HepG2 (cell line): ENCODE measurements around the gene STX8. TPM values are rescaled to one million over a fixed set of nuclear protein-coding genes. Genes with fewer than 3 reads are reported as not detected.

ENCODE experiments used
- ATAC-seq: fragments of 200-7000 bp; cut with Tn5 transposase; 3 replicates; pipeline ENCODE4 v1.9.1; 2020; ENCODE audit warnings: mild to moderate bottlenecking, moderate library complexity
- BruUV-seq: library from RNA; stranded (reverse); fragments of 400-500 nt; replicated peaks from 2 replicates; lab custom pipeline; 2021; lab: Mats Ljungman, UMichigan
- CTCF ChIA-PET: fragments of 300-600 bp; formaldehyde crosslinking; extraction: SDS; loops from one replicate; lab custom pipeline; 2021; ENCODE audit warnings: low total read pairs, inconsistent platforms, low intra/inter-chr PET ratio; lab: Yijun Ruan, JAX
- POLR2A ChIA-PET: fragments of 350-600 bp; sonication (Branson Sonifier 250); formaldehyde crosslinking; loops from one replicate; lab custom pipeline; 2020; ENCODE audit warnings: antibody characterized with exemption, inconsistent platforms; lab: Yijun Ruan, JAX
- DNase-seq: peaks from one replicate; pipeline ENCODE4 v3.0.0-alpha.2; 2015; ENCODE audit warnings: low spot score
- FAIRE-seq: peaks from 3 replicates; lab custom pipeline; 2011; peaks lifted over from hg19 to GRCh38; lab: Jason Lieb, UNC
- H2AFZ ChIP-seq: one replicate; pipeline ENCODE4 v1.6.1; 2011; ENCODE audit warnings: low read length, inconsistent platforms
- H3K27ac ChIP-seq: fragments of 300-600 bp; 3 replicates; pipeline ENCODE4 v1.8.0; 2011; ENCODE audit warnings: mixed run types, mild to moderate bottlenecking, mixed read lengths, low read length, inconsistent platforms; ENCODE audit not compliant: insufficient read depth; ENCODE audit errors: extremely low read length
- H3K27me3 ChIP-seq, 2 experiments: fragments of 200-600 bp in 1 of 2; 2 replicates in 1 of 2; 3 replicates in 1 of 2; pipeline versions ENCODE4 v1.6.0 to v1.8.0; 2011; ENCODE audit warnings: low read length in 2 of 2, mild to moderate bottlenecking in 2 of 2, moderate library complexity in 2 of 2, inconsistent platforms in 1 of 2; ENCODE audit not compliant: insufficient read depth in 2 of 2, control insufficient read depth in 1 of 2
- H3K36me3 ChIP-seq, 2 experiments: fragments of 200-600 bp in 1 of 2; replicated peaks in 1 of 2; 2 replicates in 1 of 2; 3 replicates in 1 of 2; pipeline versions ENCODE4 v1.5.1 to v1.8.0; 2011; ENCODE audit warnings: low read length in 2 of 2, inconsistent platforms in 1 of 2; ENCODE audit not compliant: insufficient read depth in 2 of 2, control insufficient read depth in 1 of 2
- H3K4me1 ChIP-seq: 2 replicates; pipeline ENCODE4 v1.5.1; 2012; ENCODE audit warnings: low read length, inconsistent platforms; ENCODE audit not compliant: insufficient read depth
- H3K4me2 ChIP-seq: 2 replicates; pipeline ENCODE4 v1.6.0; 2011; ENCODE audit warnings: low read depth, low read length, inconsistent platforms
- H3K4me3 ChIP-seq, 3 experiments: fragments of 200-600 bp in 1 of 3; sonication (generic), shearing (Covaris generic) in 1 of 3; replicated peaks in 1 of 3; 2 replicates each; pipeline ENCODE4 v1.5.1; 2011 to 2016; ENCODE audit warnings: low read length in 3 of 3, inconsistent platforms in 2 of 3, low read depth in 2 of 3, mild to moderate bottlenecking in 2 of 3, control low read depth in 1 of 3, mixed read lengths in 1 of 3; ENCODE audit not compliant: insufficient read depth in 1 of 3
- H3K79me2 ChIP-seq: one replicate; pipeline ENCODE4 v1.6.1; 2011; ENCODE audit warnings: low read length, inconsistent platforms; ENCODE audit not compliant: insufficient read depth
- H3K9ac ChIP-seq: 2 replicates; pipeline ENCODE4 v1.6.0; 2011; ENCODE audit warnings: mild to moderate bottlenecking, low read depth, low read length, inconsistent platforms; ENCODE audit not compliant: insufficient read depth
- H3K9me3 ChIP-seq: 2 replicates; pipeline ENCODE4 v1.5.1; 2012; ENCODE audit warnings: mild to moderate bottlenecking, low read length
- H4K20me1 ChIP-seq: 2 replicates; pipeline ENCODE4 v1.6.0; 2011; ENCODE audit warnings: inconsistent platforms, mild to moderate bottlenecking, low read length, moderate library complexity; ENCODE audit not compliant: insufficient read depth
- ARHGAP35 ChIP-seq: sonication (generic); formaldehyde crosslinking; IDR thresholded peaks from 2 replicates; pipeline ENCODE4 v1.9.0; 2022; ENCODE audit warnings: mild to moderate bottlenecking, inconsistent platforms, moderate library complexity, missing genetic modification reagents, borderline replicate concordance
- BRD4 ChIP-seq: sonication (generic); formaldehyde crosslinking; IDR thresholded peaks from 2 replicates; pipeline ENCODE4 v1.4.0; 2020; ENCODE audit warnings: missing genetic modification reagents
- DMAP1 ChIP-seq: IDR thresholded peaks from 2 replicates; pipeline ENCODE4 v1.6.1; 2016
- ETV5 ChIP-seq: IDR thresholded peaks from 2 replicates; pipeline ENCODE4 v1.6.1; 2018; ENCODE audit warnings: missing biosample characterization, missing genetic modification reagents, inconsistent platforms, borderline replicate concordance
- GZF1 ChIP-seq: sonication (generic); formaldehyde crosslinking; IDR thresholded peaks from 2 replicates; pipeline ENCODE4 v1.5.1; 2020; ENCODE audit warnings: mild to moderate bottlenecking, missing genetic modification reagents
- MLLT10 ChIP-seq: sonication (generic); formaldehyde crosslinking; IDR thresholded peaks from 2 replicates; pipeline ENCODE4 v1.4.0; 2020; ENCODE audit warnings: missing genetic modification reagents
- MYPOP ChIP-seq: sonication (generic); formaldehyde crosslinking; IDR thresholded peaks from 2 replicates; pipeline ENCODE4 v1.8.1; 2023; ENCODE audit warnings: mild to moderate bottlenecking, moderate library complexity, missing genetic modification reagents
- PRPF4 ChIP-seq: fragments of 200-400 bp; formaldehyde crosslinking; IDR thresholded peaks from 2 replicates; pipeline ENCODE4 v1.6.1; 2016; ENCODE audit warnings: low read length, low read depth; ENCODE audit not compliant: poor library complexity, severe bottlenecking
- RNF219 ChIP-seq: sonication (generic); formaldehyde crosslinking; IDR thresholded peaks from 2 replicates; pipeline ENCODE4 v1.5.0; 2020; ENCODE audit warnings: mild to moderate bottlenecking, missing genetic modification reagents
- SP1 ChIP-seq, 2 experiments: fragments of 450-650 bp in 1 of 2; sonication (generic) in 1 of 2; formaldehyde crosslinking in 1 of 2; IDR thresholded peaks; 2 replicates each; pipeline versions ENCODE4 v1.4.0 to v1.6.1; 2016 to 2020; ENCODE audit warnings: missing genetic modification reagents in 1 of 2
- ZNF451 ChIP-seq: sonication (generic); formaldehyde crosslinking; IDR thresholded peaks from 2 replicates; pipeline ENCODE4 v1.5.0; 2020; ENCODE audit warnings: mild to moderate bottlenecking, missing genetic modification reagents
- ZNF746 ChIP-seq: sonication (generic); formaldehyde crosslinking; IDR thresholded peaks from 2 replicates; pipeline ENCODE4 v1.8.0; 2022; ENCODE audit warnings: mild to moderate bottlenecking, missing genetic modification reagents
- WGBS: methylation state at CpG from one replicate; pipeline ENCODE4 v1.1.6; 2017; ENCODE audit warnings: low lambda C conversion rate; 5-methylcytosine and 5-hydroxymethylcytosine counted together
- in situ Hi-C: cut with HindIII; loops from 2 replicates; pipeline ENCODE4 v1.10.0; 2017; ENCODE audit warnings: low pct_unique_long_range_greater_than_20kb; ENCODE audit not compliant: extremely low pct_ligation_motif_present
- intact Hi-C: fragments of 100-400 bp; cut with micrococcal nuclease; formaldehyde crosslinking; loops from one replicate; pipeline ENCODE4 v1.10.0; 2022; ENCODE audit not compliant: unreplicated experiment
- polyA plus RNA-seq, 8 experiments: library from polyadenylated mRNA; depleted of rRNA in 3 of 8; stranded (reverse) in 7 of 8; unstranded in 1 of 8; fragments of >200 nt; fragmentation: Illumina TruSeq in 4 of 8; extraction: Trizol in 4 of 8; gene quantifications; 2 replicates each; pipeline versions ENCODE4 v1.2.1 to v1.2.3, GENCODE V29; 2011 to 2016; ENCODE audit warnings: low read depth in 4 of 8, missing spikeins in 1 of 8, mixed read lengths in 1 of 8; ENCODE audit not compliant: insufficient read depth in 1 of 8
- total RNA-seq, 5 experiments: library from RNA; depleted of rRNA; stranded (reverse); fragments of >200 nt; fragmentation: Illumina TruSeq; extraction: Trizol; gene quantifications; 2 replicates each; pipeline ENCODE4 v1.2.3, GENCODE V29; 2016; ENCODE audit warnings: low read depth in 1 of 5
- TF ChIP-seq, protein P1 (sequence below): IDR thresholded peaks from 2 replicates; pipeline ENCODE4 v1.6.1; 2016; ENCODE audit warnings: missing compliant biosample characterization, missing genetic modification reagents, borderline replicate concordance
- TF ChIP-seq, protein P2 (sequence below): sonication (generic); formaldehyde crosslinking; IDR thresholded peaks from 2 replicates; pipeline ENCODE4 v1.5.0; 2020; ENCODE audit warnings: mild to moderate bottlenecking, missing genetic modification reagents, borderline replicate concordance

The STX8 gene
- total and polyA plus RNA-seq, 2 of the 13 experiments (the other 11 are each of a cell fraction or from before 2014, with no cell fraction given): 36.4 to 53.6 TPM

- TF ChIP-seq GZF1 (CRISPR knock-in tag) (no peak), BRD4 (CRISPR knock-in tag) (no peak), MLLT10 (CRISPR knock-in tag) (no peak), ETV5 (CRISPR knock-in tag) (no peak), ARHGAP35 (no peak)
- TF ChIP-seq, protein P1, sequence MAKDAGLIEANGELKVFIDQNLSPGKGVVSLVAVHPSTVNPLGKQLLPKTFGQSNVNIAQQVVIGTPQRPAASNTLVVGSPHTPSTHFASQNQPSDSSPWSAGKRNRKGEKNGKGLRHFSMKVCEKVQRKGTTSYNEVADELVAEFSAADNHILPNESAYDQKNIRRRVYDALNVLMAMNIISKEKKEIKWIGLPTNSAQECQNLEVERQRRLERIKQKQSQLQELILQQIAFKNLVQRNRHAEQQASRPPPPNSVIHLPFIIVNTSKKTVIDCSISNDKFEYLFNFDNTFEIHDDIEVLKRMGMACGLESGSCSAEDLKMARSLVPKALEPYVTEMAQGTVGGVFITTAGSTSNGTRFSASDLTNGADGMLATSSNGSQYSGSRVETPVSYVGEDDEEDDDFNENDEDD (CRISPR knock-in tag): no peak
Observed at GRCh38 chr17:9229826-9230201, 345.8 kb downstream of the STX8 start (continued).

GRCh38 chr17:9229160-9229825, 346.3 kb downstream of the STX8 start:
- WGBS: 54% methylated on average over 16 of the region's 20 CpGs
- BruUV-seq: no TSS peak
- Histone ChIP-seq H3K4me3 (no peak overlapping the region), H3K9me3 (no peaks in the 10 kb centered on the region), H3K4me1 (no peaks in the 10 kb centered on the region), H3K36me3 (no peaks in the 10 kb centered on the region), H3K9ac (no peak overlapping the region), H3K27me3 (peaks cover 5 to 68% of the 10 kb centered on the region in 2 experiments; a peak in 4 of 5 replicates), H2AFZ (no peak overlapping the region), H3K4me2 (no peak overlapping the region), H4K20me1 (no peaks in the 10 kb centered on the region), H3K79me2 (no peaks in the 10 kb centered on the region), H3K27ac (no peak overlapping the region)
- ATAC-seq (no peak), DNase-seq (no peak), FAIRE-seq (no peak)
- no peak for TF ChIP-seq MYPOP (CRISPR knock-in tag)
- TF ChIP-seq, protein P2, sequence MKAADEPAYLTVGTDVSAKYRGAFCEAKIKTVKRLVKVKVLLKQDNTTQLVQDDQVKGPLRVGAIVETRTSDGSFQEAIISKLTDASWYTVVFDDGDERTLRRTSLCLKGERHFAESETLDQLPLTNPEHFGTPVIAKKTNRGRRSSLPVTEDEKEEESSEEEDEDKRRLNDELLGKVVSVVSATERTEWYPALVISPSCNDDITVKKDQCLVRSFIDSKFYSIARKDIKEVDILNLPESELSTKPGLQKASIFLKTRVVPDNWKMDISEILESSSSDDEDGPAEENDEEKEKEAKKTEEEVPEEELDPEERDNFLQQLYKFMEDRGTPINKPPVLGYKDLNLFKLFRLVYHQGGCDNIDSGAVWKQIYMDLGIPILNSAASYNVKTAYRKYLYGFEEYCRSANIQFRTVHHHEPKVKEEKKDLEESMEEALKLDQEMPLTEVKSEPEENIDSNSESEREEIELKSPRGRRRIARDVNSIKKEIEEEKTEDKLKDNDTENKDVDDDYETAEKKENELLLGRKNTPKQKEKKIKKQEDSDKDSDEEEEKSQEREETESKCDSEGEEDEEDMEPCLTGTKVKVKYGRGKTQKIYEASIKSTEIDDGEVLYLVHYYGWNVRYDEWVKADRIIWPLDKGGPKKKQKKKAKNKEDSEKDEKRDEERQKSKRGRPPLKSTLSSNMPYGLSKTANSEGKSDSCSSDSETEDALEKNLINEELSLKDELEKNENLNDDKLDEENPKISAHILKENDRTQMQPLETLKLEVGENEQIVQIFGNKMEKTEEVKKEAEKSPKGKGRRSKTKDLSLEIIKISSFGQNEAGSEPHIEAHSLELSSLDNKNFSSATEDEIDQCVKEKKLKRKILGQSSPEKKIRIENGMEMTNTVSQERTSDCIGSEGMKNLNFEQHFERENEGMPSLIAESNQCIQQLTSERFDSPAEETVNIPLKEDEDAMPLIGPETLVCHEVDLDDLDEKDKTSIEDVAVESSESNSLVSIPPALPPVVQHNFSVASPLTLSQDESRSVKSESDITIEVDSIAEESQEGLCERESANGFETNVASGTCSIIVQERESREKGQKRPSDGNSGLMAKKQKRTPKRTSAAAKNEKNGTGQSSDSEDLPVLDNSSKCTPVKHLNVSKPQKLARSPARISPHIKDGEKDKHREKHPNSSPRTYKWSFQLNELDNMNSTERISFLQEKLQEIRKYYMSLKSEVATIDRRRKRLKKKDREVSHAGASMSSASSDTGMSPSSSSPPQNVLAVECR (CRISPR knock-in tag): no peak
- TF ChIP-seq DMAP1 (CRISPR knock-in tag): no peak
- TF ChIP-seq RNF219 (CRISPR knock-in tag): no peak
- TF ChIP-seq ZNF451: no peak
- TF ChIP-seq PRPF4: no peak
- TF ChIP-seq ZNF746 (CRISPR knock-in tag): no peak
- TF ChIP-seq SP1 (IDR thresholded peaks at IDR 0.05): no peak
- TF ChIP-seq SP1 (CRISPR knock-in tag; IDR thresholded peaks at IDR 0.05): no peak
- POLR2A ChIA-PET: no interaction called here
- in situ Hi-C loops (no loop called here), intact Hi-C loops (no loop called here)
- CTCF ChIA-PET: no interaction called here
